SK-N-SH (cell line): ENCODE results near the gene WDR7. TPM values are rescaled to one million over a fixed set of nuclear protein-coding genes. Genes with fewer than 3 reads are reported as not detected.

ENCODE experiments used
- CTCF ChIA-PET: fragments of 300-600, 350-600 bp; formaldehyde crosslinking; extraction: SDS; loops from one replicate; lab custom pipeline; 2021; lab: Yijun Ruan, JAX
- POLR2A ChIA-PET: fragments of 350-600 bp; sonication (Branson Sonifier 250); formaldehyde crosslinking; extraction: SDS; loops from one replicate; lab custom pipeline; 2020; ENCODE audit warnings: antibody characterized with exemption, inconsistent platforms; lab: Yijun Ruan, JAX
- DNase-seq: peaks from one replicate; pipeline ENCODE4 v3.0.0; 2012
- H2AFZ ChIP-seq: fragments of 200-600 bp; sonication (generic); 2 replicates; pipeline ENCODE4 v1.8.1; 2016; ENCODE audit warnings: antibody characterized with exemption, mild to moderate bottlenecking, low read depth
- H3F3A ChIP-seq: fragments of 200-600 bp; sonication (generic); replicated peaks from 2 replicates; pipeline ENCODE3; 2016; ENCODE audit warnings: antibody characterized with exemption, mild to moderate bottlenecking; ENCODE audit not compliant: insufficient read depth
- H3K27ac ChIP-seq, 2 experiments: fragments of 200-500 bp in 1 of 2; fragments of 200-600 bp in 1 of 2; sonication (Bioruptor generic) in 1 of 2; sonication (generic), shearing (Covaris generic) in 1 of 2; 2 replicates each; pipeline versions ENCODE4 v1.5.1 to v1.6.1; 2014 to 2016; ENCODE audit warnings: low read depth in 2 of 2, inconsistent platforms in 1 of 2, low read length in 1 of 2, mild to moderate bottlenecking in 1 of 2, mixed read lengths in 1 of 2
- H3K27me3 ChIP-seq: fragments of 200-600 bp; sonication (generic), shearing (Covaris generic); 2 replicates; pipeline ENCODE4 v1.6.1; 2016; ENCODE audit warnings: mixed run types; ENCODE audit not compliant: insufficient read depth
- H3K36me3 ChIP-seq, 2 experiments: fragments of 200-500 bp in 1 of 2; fragments of 200-600 bp in 1 of 2; sonication (Bioruptor generic) in 1 of 2; sonication (generic) in 1 of 2; replicated peaks in 1 of 2; 2 replicates each; pipeline versions ENCODE3 to v1.5.1; 2014 to 2016; ENCODE audit warnings: low read length in 1 of 2, mild to moderate bottlenecking in 1 of 2; ENCODE audit not compliant: insufficient read depth in 2 of 2, control insufficient read depth in 1 of 2
- H3K4me1 ChIP-seq, 2 experiments: fragments of 200-500 bp in 1 of 2; fragments of 200-600 bp in 1 of 2; sonication (Bioruptor generic) in 1 of 2; sonication (generic), shearing (Covaris generic) in 1 of 2; 2 replicates each; pipeline versions ENCODE4 v1.5.1 to v1.6.1; 2014 to 2016; ENCODE audit warnings: low read depth in 1 of 2, low read length in 1 of 2, mixed run types in 1 of 2; ENCODE audit not compliant: insufficient read depth in 2 of 2, control insufficient read depth in 1 of 2
- H3K4me2 ChIP-seq: fragments of 200-600 bp; sonication (generic), shearing (Covaris generic); 2 replicates; pipeline ENCODE4 v1.6.1; 2017; ENCODE audit warnings: mixed run types
- H3K4me3 ChIP-seq, 2 experiments: fragments of 200-500 bp in 1 of 2; fragments of 200-600 bp in 1 of 2; sonication (Bioruptor generic) in 1 of 2; sonication (generic), shearing (Covaris generic) in 1 of 2; 2 replicates each; pipeline versions ENCODE4 v1.5.1 to v1.8.1; 2014 to 2016; ENCODE audit warnings: low read depth in 2 of 2, inconsistent platforms in 1 of 2, low read length in 1 of 2, mild to moderate bottlenecking in 1 of 2, mixed read lengths in 1 of 2, moderate library complexity in 1 of 2
- H3K79me2 ChIP-seq: fragments of 200-600 bp; sonication (generic); 2 replicates; pipeline ENCODE4 v1.8.1; 2017; ENCODE audit warnings: mild to moderate bottlenecking; ENCODE audit not compliant: insufficient read depth
- H3K9ac ChIP-seq: fragments of 200-600 bp; sonication (generic); 2 replicates; pipeline ENCODE4 v1.6.1; 2017; ENCODE audit warnings: mixed run types
- H3K9me2 ChIP-seq: fragments of 200-600 bp; sonication (generic); 2 replicates; pipeline ENCODE4 v1.6.1; 2017; ENCODE audit warnings: mixed run types
- H3K9me3 ChIP-seq: fragments of 200-600 bp; sonication (generic); 2 replicates; pipeline ENCODE4 v1.6.1; 2017; ENCODE audit warnings: mixed run types, mild to moderate bottlenecking, moderate library complexity
- H4K20me1 ChIP-seq: fragments of 200-600 bp; sonication (generic); 2 replicates; pipeline ENCODE4 v1.6.1; 2017; ENCODE audit warnings: mild to moderate bottlenecking, mixed run types; ENCODE audit not compliant: insufficient read depth
- EP300 ChIP-seq, 2 experiments: IDR thresholded peaks; 2 replicates each; pipeline versions ENCODE4 v1.4.0 to v1.6.1; 2012; ENCODE audit warnings: borderline replicate concordance in 1 of 2, low read depth in 1 of 2, low read length in 1 of 2
- FOSL2 ChIP-seq: IDR thresholded peaks from 2 replicates; pipeline ENCODE4 v1.4.0; 2012; ENCODE audit warnings: low read depth, mild to moderate bottlenecking, moderate library complexity, borderline replicate concordance
- FOXM1 ChIP-seq: IDR thresholded peaks from 2 replicates; pipeline ENCODE4 v1.4.0; 2012; ENCODE audit warnings: low read depth, mild to moderate bottlenecking
- GABPA ChIP-seq: IDR thresholded peaks from 2 replicates; pipeline ENCODE4 v1.4.0; 2012; ENCODE audit warnings: low read depth, mild to moderate bottlenecking
- GATA2 ChIP-seq: sonication (generic); formaldehyde crosslinking; IDR thresholded peaks from 2 replicates; pipeline ENCODE4 v1.5.0; 2020; ENCODE audit warnings: mild to moderate bottlenecking, missing genetic modification reagents
- IRF3 ChIP-seq: fragments of 150-350 bp; IDR thresholded peaks from 2 replicates; pipeline ENCODE4 v1.6.1; 2016; ENCODE audit warnings: mild to moderate bottlenecking, low read depth, low read length
- MEF2A ChIP-seq: IDR thresholded peaks from 2 replicates; pipeline ENCODE4 v1.4.0; 2012; ENCODE audit warnings: low read depth, borderline replicate concordance
- MXI1 ChIP-seq: IDR thresholded peaks from 2 replicates; pipeline ENCODE4 v1.6.1; 2012; ENCODE audit warnings: mild to moderate bottlenecking, low read depth, low read length, improper control_type of control experiment
- RAD21 ChIP-seq: IDR thresholded peaks from 2 replicates; pipeline ENCODE4 v1.6.1; 2012; ENCODE audit warnings: mild to moderate bottlenecking, low read length
- RCOR1 ChIP-seq: fragments of 150-350 bp; IDR thresholded peaks from 2 replicates; pipeline ENCODE4 v1.6.1; 2017; ENCODE audit warnings: antibody characterized with exemption, low read length
- REST ChIP-seq: IDR thresholded peaks from 2 replicates; pipeline ENCODE4 v1.6.1; 2012; ENCODE audit warnings: mild to moderate bottlenecking, low read depth, low read length, moderate library complexity
- RFX5 ChIP-seq: IDR thresholded peaks from 2 replicates; pipeline ENCODE4 v1.6.1; 2012; ENCODE audit warnings: mild to moderate bottlenecking, improper control_type of control experiment, low read length
- RXRA ChIP-seq: IDR thresholded peaks from 2 replicates; pipeline ENCODE4 v1.4.0; 2012; ENCODE audit warnings: low read depth, mild to moderate bottlenecking, borderline replicate concordance
- SIN3A ChIP-seq: IDR thresholded peaks from 2 replicates; pipeline ENCODE4 v1.6.1; 2012; ENCODE audit warnings: low read depth, mild to moderate bottlenecking, low read length, moderate library complexity, borderline replicate concordance
- SMC3 ChIP-seq: IDR thresholded peaks from 2 replicates; pipeline ENCODE4 v1.6.1; 2012; ENCODE audit warnings: low read depth, low read length, improper control_type of control experiment
- TAF1 ChIP-seq: IDR thresholded peaks from 2 replicates; pipeline ENCODE4 v1.6.1; 2012; ENCODE audit warnings: low read depth, mild to moderate bottlenecking, low read length, moderate library complexity, borderline replicate concordance
- TCF12 ChIP-seq: IDR thresholded peaks from 2 replicates; pipeline ENCODE4 v1.4.0; 2012
- USF2 ChIP-seq: fragments of 150-350 bp; IDR thresholded peaks from 2 replicates; pipeline ENCODE4 v1.6.1; 2017; ENCODE audit warnings: antibody characterized with exemption, low read length, low read depth, borderline replicate concordance
- ZBTB33 ChIP-seq: IDR thresholded peaks from 2 replicates; pipeline ENCODE4 v1.4.0; 2012; ENCODE audit warnings: low read depth, borderline replicate concordance
- WGBS: methylation state at CpG from one replicate; pipeline ENCODE4 v1.1.6; 2017; ENCODE audit warnings: low lambda C conversion rate; 5-methylcytosine and 5-hydroxymethylcytosine counted together
- polyA plus RNA-seq, 3 experiments: library from polyadenylated mRNA; depleted of rRNA; stranded (reverse); fragments of >200 nt; gene quantifications; 2 replicates each; pipeline ENCODE4 v1.2.3, GENCODE V29; 2012
- TF ChIP-seq, protein P1 (sequence below): IDR thresholded peaks from 2 replicates; pipeline ENCODE4 v1.4.0; 2012; ENCODE audit warnings: low read depth, borderline replicate concordance

WDR7 gene
- polyA plus RNA-seq, 1 of the 3 experiments (the other 2 are of a cell fraction): 4.1 TPM

DNA sequence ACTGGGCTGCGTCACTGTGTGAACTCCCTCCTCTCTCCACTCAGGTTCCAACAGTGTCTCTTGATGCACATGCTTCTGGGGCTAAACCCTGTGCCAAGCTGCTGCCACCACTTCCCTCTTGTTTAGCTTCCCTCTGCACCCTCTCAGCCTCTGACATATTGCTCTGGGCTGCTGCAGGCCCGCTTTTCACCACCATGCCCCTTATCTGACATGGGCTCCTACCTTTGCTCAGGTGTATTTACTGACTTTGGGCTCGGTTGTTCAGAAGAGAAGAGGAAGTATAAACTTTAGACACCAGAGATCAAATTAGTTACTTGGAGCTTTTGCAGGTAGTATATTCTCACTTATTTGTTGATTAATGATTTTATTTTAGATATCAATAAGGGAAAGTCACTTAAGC, 77.6 kb downstream of the WDR7 start:
- Histone ChIP-seq H3K36me3 (peaks cover 0 to 20% of the 10 kb centered on the region in 2 experiments), H3K9me2 (no peaks in the 10 kb centered on the region), H3K9ac (no peak overlapping the region), H3K79me2 (no peaks in the 10 kb centered on the region), H3K4me1 (peaks cover 0 to 2% of the 10 kb centered on the region in 2 experiments; a peak in 2 of 4 replicates), H3K27ac (no peak overlapping the region), H4K20me1 (no peaks in the 10 kb centered on the region)
- CTCF ChIA-PET: no interaction called here
- 94% methylated on average over 3 of the region's 3 CpGs for WGBS
- POLR2A ChIA-PET: no interaction called here
- TF ChIP-seq USF2 (no peak), REST (no peak), RAD21 (no peak), MXI1 (no peak), GABPA (no peak), GATA2 (no peak), FOSL2 (no peak)
- TF ChIP-seq, all 33 proteins: peak for 0
- no peak overlapping the region for H3K4me3 ChIP-seq
- no peaks in the 10 kb centered on the region for H3F3A ChIP-seq
- H3K27me3 ChIP-seq: no peaks in the 10 kb centered on the region
- no peak for DNase-seq
- H2AFZ ChIP-seq: no peak overlapping the region
- H3K9me3 ChIP-seq: no peaks in the 10 kb centered on the region
- no peak overlapping the region for H3K4me2 ChIP-seq

DNA sequence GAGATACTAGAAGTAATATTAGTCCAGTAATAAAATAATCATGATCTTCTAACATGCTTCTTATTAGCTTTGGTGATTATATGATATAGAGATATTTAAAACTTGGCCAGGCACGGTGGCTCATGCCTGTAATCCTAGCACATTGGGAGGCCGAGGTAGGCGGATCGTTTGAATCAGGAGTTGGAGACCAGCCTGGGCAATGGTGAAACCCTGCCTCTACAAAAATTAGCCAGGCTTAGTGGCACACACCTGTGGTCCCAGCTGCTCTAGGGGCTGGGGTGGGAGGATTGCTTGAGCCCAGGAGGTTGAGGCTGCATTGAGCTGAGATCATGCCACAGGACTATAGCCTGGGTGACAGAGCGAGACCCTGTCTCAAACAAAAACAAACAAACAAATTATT, 87.0 kb downstream of the WDR7 start:
- Histone ChIP-seq H2AFZ (no peak overlapping the region), H3K9me3 (no peaks in the 10 kb centered on the region), H4K20me1 (no peaks in the 10 kb centered on the region), H3K27me3 (no peaks in the 10 kb centered on the region), H3K4me1 (no peaks in the 10 kb centered on the region), H3K36me3 (peaks cover 0 to 3% of the 10 kb centered on the region in 2 experiments), H3K27ac (no peak overlapping the region), H3K4me3 (no peak overlapping the region), H3K9ac (no peak overlapping the region), H3F3A (no peaks in the 10 kb centered on the region), H3K4me2 (no peak overlapping the region), H3K79me2 (no peaks in the 10 kb centered on the region), H3K9me2 (no peaks in the 10 kb centered on the region)
- DNase-seq: no peak
- POLR2A ChIA-PET: no interaction called here
- 95% methylated on average over 5 of the region's 5 CpGs for WGBS
- CTCF ChIA-PET: interaction anchor here (1.2 kb wide), 1 partner anchor 823 kb away, joined by 3 read pairs; no protein-coding TSS in a partner anchor
- TF ChIP-seq ZBTB33: no peak
- no peak for TF ChIP-seq RFX5
- no peak for TF ChIP-seq RCOR1
- TF ChIP-seq RAD21: no peak
- TF ChIP-seq, protein P1, sequence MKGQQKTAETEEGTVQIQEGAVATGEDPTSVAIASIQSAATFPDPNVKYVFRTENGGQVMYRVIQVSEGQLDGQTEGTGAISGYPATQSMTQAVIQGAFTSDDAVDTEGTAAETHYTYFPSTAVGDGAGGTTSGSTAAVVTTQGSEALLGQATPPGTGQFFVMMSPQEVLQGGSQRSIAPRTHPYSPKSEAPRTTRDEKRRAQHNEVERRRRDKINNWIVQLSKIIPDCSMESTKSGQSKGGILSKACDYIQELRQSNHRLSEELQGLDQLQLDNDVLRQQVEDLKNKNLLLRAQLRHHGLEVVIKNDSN: no peak
- no peak for TF ChIP-seq SMC3
- no peak for TF ChIP-seq GABPA
- no peak for TF ChIP-seq TAF1
- no peak for TF ChIP-seq RXRA
- TF ChIP-seq IRF3: no peak
- TF ChIP-seq MXI1: no peak
- no peak for TF ChIP-seq TCF12
- TF ChIP-seq SIN3A: no peak
- TF ChIP-seq FOSL2: no peak
- TF ChIP-seq EP300 (IDR thresholded peaks at IDR 0.05; ENCODE audit: borderline replicate concordance in 1 of 2, low read depth in 1 of 2, low read length in 1 of 2): no peak
- no peak for TF ChIP-seq FOXM1
- no peak for TF ChIP-seq MEF2A
